H1 (cell line): ENCODE measurements around the gene CHMP4B. TPM values are rescaled to one million over a fixed set of nuclear protein-coding genes. Genes with fewer than 3 reads are reported as not detected.

Source experiments
- CBX5 ChIP-seq: fragments of 300-800, 300-1000 bp; sonication (generic); IDR thresholded peaks from 2 replicates; pipeline ENCODE4 v1.7.1; 2016; ENCODE audit warnings: antibody characterized with exemption, low read length, low read depth
- EZH2 ChIP-seq: fragments of 200-600 bp; sonication (generic); IDR thresholded peaks from 2 replicates; pipeline ENCODE4 v1.7.1; 2012; ENCODE audit warnings: low read depth, mild to moderate bottlenecking, moderate library complexity, low read length, inconsistent platforms; ENCODE audit not compliant: severe bottlenecking
- HDAC2 ChIP-seq, 2 experiments: fragments of 300-600 bp in 1 of 2; sonication (generic) in 1 of 2; IDR thresholded peaks; 2 replicates each; pipeline ENCODE4 v1.6.1; 2011 to 2012; ENCODE audit warnings: low read depth in 2 of 2, low read length in 2 of 2, mild to moderate bottlenecking in 2 of 2, moderate library complexity in 2 of 2, borderline replicate concordance in 1 of 2, inconsistent platforms in 1 of 2
- NRF1 ChIP-seq: IDR thresholded peaks from 2 replicates; pipeline ENCODE4 v1.6.1; 2011; ENCODE audit warnings: mild to moderate bottlenecking, low read depth, low read length, improper control_type of control experiment
- POU5F1 ChIP-seq: IDR thresholded peaks from 2 replicates; pipeline ENCODE4 v1.6.1; 2011; ENCODE audit warnings: low read depth, mild to moderate bottlenecking, low read length, moderate library complexity
- TAF1 ChIP-seq: IDR thresholded peaks from 2 replicates; pipeline ENCODE4 v1.6.1; 2011; ENCODE audit warnings: mild to moderate bottlenecking, low read depth, low read length
- YY1 ChIP-seq: IDR thresholded peaks from 2 replicates; pipeline ENCODE4 v1.6.1; 2011; ENCODE audit warnings: low read depth, mild to moderate bottlenecking, low read length
- polyA plus RNA-seq, 7 experiments: library from polyadenylated mRNA; depleted of rRNA in 3 of 7; stranded (reverse) in 5 of 7; unstranded in 2 of 7; fragments of >200 nt in 5 of 7; fragments of 200-250 nt in 2 of 7; gene quantifications; 1 replicate in 5 of 7; 2 replicates in 1 of 7; 4 replicates in 1 of 7; pipeline versions ENCODE4 v1.2.1 to v1.2.3, GENCODE V29; 2011 to 2013; ENCODE audit warnings: missing spikeins in 2 of 7, mixed read lengths in 2 of 7
- total RNA-seq: library from RNA; stranded (reverse); fragmentation: NEBNext Ultra II Directional; extraction: Animal tissue kit (Norgen Biotek cat#: 25700); gene quantifications from 2 replicates; pipeline ENCODE4 v1.2.1, GENCODE V29; 2021

CHMP4B gene
- total and polyA plus RNA-seq, 2 of the 8 experiments (the other 6 are each of a cell fraction or from before 2014, with no cell fraction given), result 38.6 to 66.3 TPM

DNA sequence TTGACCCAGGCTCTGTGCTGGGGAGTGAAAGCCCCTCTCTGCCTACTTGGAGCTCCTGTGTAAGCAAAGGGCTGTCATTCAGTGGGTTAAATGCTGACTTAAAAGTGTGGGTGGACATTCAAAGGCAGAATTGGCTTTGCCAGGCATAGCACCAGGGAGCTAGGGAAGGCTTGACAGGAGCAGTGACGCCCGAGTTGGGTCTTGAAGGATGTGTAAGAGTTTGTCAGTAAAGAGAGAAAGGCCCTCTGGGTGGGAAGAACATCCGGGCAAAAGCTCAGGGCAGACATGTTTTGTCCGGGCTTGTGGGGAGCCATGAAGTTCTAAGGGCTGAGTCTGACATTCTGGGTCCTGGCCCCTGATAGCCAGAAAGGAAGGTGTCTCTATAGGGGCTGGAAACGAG, 27.9 kb upstream of the CHMP4B start (continued):
- TF ChIP-seq EZH2 (no peak), TAF1 (no peak), HDAC2 (IDR thresholded peaks at IDR 0.05; ENCODE audit: borderline replicate concordance in 1 of 2, low read depth in 2 of 2, low read length in 2 of 2) (no peak), POU5F1 (no peak), YY1 (no peak), NRF1 (no peak), CBX5 (no peak)
